Thyroid gland (tissue), 4 donors: Measurements from ENCODE around the gene HNRNPF. TPM values are rescaled to one million over a fixed set of nuclear protein-coding genes. Genes with fewer than 3 reads are reported as not detected.

Experiments used
- DNase-seq, 2 donors: peaks; one replicate each; pipeline ENCODE4 v3.0.0-alpha.2; 2019
- H3K27ac ChIP-seq, 3 donors: fragments of 200-600 bp; sonication (generic); 1 replicate in 2 of 3; 2 replicates in 1 of 3; pipeline ENCODE4 v1.5.1; 2016 to 2019; ENCODE audit warnings: mild to moderate bottlenecking in 1 of 3, moderate library complexity in 1 of 3
- H3K27me3 ChIP-seq: fragments of 200-600 bp; sonication (generic); one replicate; pipeline ENCODE4 v1.5.1; 2019
- H3K36me3 ChIP-seq, 2 donors: fragments of 200-600 bp; sonication (generic); one replicate each; pipeline ENCODE4 v1.5.1; 2016 to 2019
- H3K4me1 ChIP-seq, 2 donors: fragments of 200-600 bp; sonication (generic); one replicate each; pipeline ENCODE4 v1.5.1; 2017 to 2019
- H3K4me3 ChIP-seq, 3 donors: fragments of 200-600 bp; sonication (generic); replicated peaks in 1 of 3; 1 replicate in 2 of 3; 2 replicates in 1 of 3; pipeline ENCODE4 v1.5.1; 2016; ENCODE audit warnings: mild to moderate bottlenecking in 1 of 3
- H3K9me3 ChIP-seq: fragments of 200-600 bp; sonication (generic); one replicate; pipeline ENCODE4 v1.5.1; 2017
- CTCF ChIP-seq, 6 experiments: fragments of 200-600 bp in 3 of 6; fragments of 450-650 bp in 3 of 6; sonication (generic) in 3 of 6; IDR thresholded peaks; one replicate each; pipeline ENCODE4 v1.5.1; 2016 to 2019; ENCODE audit warnings: antibody characterized with exemption in 6 of 6, mild to moderate bottlenecking in 2 of 6, inconsistent platforms in 1 of 6, moderate library complexity in 1 of 6
- POLR2A ChIP-seq, 2 donors: fragments of 450-650 bp; IDR thresholded peaks; one replicate each; pipeline ENCODE4 v1.6.1; 2017; ENCODE audit warnings: antibody characterized with exemption in 2 of 2, mild to moderate bottlenecking in 2 of 2, moderate library complexity in 1 of 2
- WGBS, 2 donors: methylation state at CpG; one replicate each; pipeline ENCODE4 v1.1.5; 2017; 5-methylcytosine and 5-hydroxymethylcytosine counted together
- intact Hi-C: fragments of 100-400 bp; cut with DNase I; formaldehyde crosslinking; loops from one replicate; pipeline ENCODE4 v1.15.1; 2023
- total RNA-seq, 4 donors: library from RNA; depleted of rRNA; stranded (reverse); fragments of >200 nt; gene quantifications; one replicate each; pipeline ENCODE4 v1.2.3, GENCODE V29; 2016

The HNRNPF gene
- total RNA-seq, 4 donors from 2014 or later, result 148 to 158 (median 155) TPM

- TF ChIP-seq POLR2A (IDR thresholded peaks at IDR 0.05) (no peak), CTCF (IDR thresholded peaks at IDR 0.05) (peak in 2 of 6 experiments; percentile 0 to 1)
- Histone ChIP-seq H3K36me3 (no peaks in the 10 kb centered on the region), H3K27me3 (no peaks in the 10 kb centered on the region), H3K9me3 (no peaks in the 10 kb centered on the region), H3K4me3 (peak overlapping the region; percentile 58 to 72 (median 67)), H3K27ac (peak overlapping the region; percentile 96 to 99 (median 98)), H3K4me1 (peaks cover 21 to 34% of the 10 kb centered on the region in 2 donors)
- 1 to 3% methylated on average over 8 to 31 of the region's 31 CpGs for WGBS, 2 donors
- intact Hi-C loops, result no loop called here
- no peak for DNase-seq
Measured at GRCh38 chr10:43408331-43408709, 666 bp downstream of the HNRNPF start.

GRCh38 chr10:43407576-43408330 is 1.2 kb downstream of the HNRNPF start:
- H3K4me3 ChIP-seq, result peak overlapping the region; percentile 58 to 72 (median 67)
- peaks cover 21 to 37% of the 10 kb centered on the region in 2 donors for H3K4me1 ChIP-seq
- peak; percentile 93 to 96 for DNase-seq
- intact Hi-C loops, result no loop called here
- 0% methylated on average over 43 to 53 of the region's 56 CpGs for WGBS, 2 donors
- H3K27ac ChIP-seq, result peak overlapping the region; percentile 96 to 99 (median 98)
- TF ChIP-seq CTCF (IDR thresholded peaks at IDR 0.05), result peak in 4 of 6 experiments; percentile 14 to 21 (median 19)
- TF ChIP-seq POLR2A (IDR thresholded peaks at IDR 0.05), result peak in 1 of 2 donors; percentile 61
- H3K27me3 ChIP-seq, result no peaks in the 10 kb centered on the region
- H3K36me3 ChIP-seq, result no peaks in the 10 kb centered on the region
- no peaks in the 10 kb centered on the region for H3K9me3 ChIP-seq

GRCh38 chr10:43407148-43407575 is 1.8 kb downstream of the HNRNPF start:
- Histone ChIP-seq H3K9me3 (no peaks in the 10 kb centered on the region), H3K27me3 (no peaks in the 10 kb centered on the region), H3K36me3 (no peaks in the 10 kb centered on the region), H3K4me1 (peaks cover 21 to 39% of the 10 kb centered on the region in 2 donors), H3K4me3 (peak overlapping the region; percentile 58 to 72 (median 67)), H3K27ac (peak overlapping the region; percentile 96 to 99 (median 98))
- intact Hi-C loops, result no loop called here
- WGBS, 2 donors, result 0% methylated on average over 13 to 19 of the region's 59 CpGs
- TF ChIP-seq CTCF (IDR thresholded peaks at IDR 0.05) (no peak), POLR2A (IDR thresholded peaks at IDR 0.05) (no peak)
- DNase-seq, result peak; percentile 47 to 53

- no peak for DNase-seq
- no peak for TF ChIP-seq CTCF (IDR thresholded peaks at IDR 0.05)
- TF ChIP-seq POLR2A (IDR thresholded peaks at IDR 0.05), result no peak
- H3K4me3 ChIP-seq, result no peak overlapping the region
- intact Hi-C loops, result no loop called here
- peaks cover 23 to 41% of the 10 kb centered on the region in 2 donors for H3K4me1 ChIP-seq
- H3K9me3 ChIP-seq, result no peaks in the 10 kb centered on the region
- WGBS, 2 donors, result 60 to 63% methylated on average over 6 of the region's 6 CpGs
- H3K27ac ChIP-seq, result no peak overlapping the region
- H3K27me3 ChIP-seq, result no peaks in the 10 kb centered on the region
- H3K36me3 ChIP-seq, result no peaks in the 10 kb centered on the region
Measured at GRCh38 chr10:43404704-43405084, 4.3 kb downstream of the HNRNPF start.
